Measurements from ENCODE around the gene MCAT. TPM values are rescaled to one million over a fixed set of nuclear protein-coding genes. Genes with fewer than 3 reads are reported as not detected.

Gene MCAT
- total and polyA plus RNA-seq, 2 donors (not counting 3 experiments of a cell fraction or from before 2014, with no cell fraction given), result 16.9 to 23.2 TPM

GRCh38 chr22:43118953-43119458 lies 24.2 kb downstream of the MCAT start:
- peaks cover 0 to 5% of the 10 kb centered on the region in 2 experiments for H3K27me3 ChIP-seq (ENCODE audit: control insufficient read depth in 2 of 2, insufficient read depth in 2 of 2, low read length in 2 of 2)
- intact Hi-C loops (cut with micrococcal nuclease), result no loop called here
- no peaks in the 10 kb centered on the region for H3K9me1 ChIP-seq (replicated peaks; ENCODE audit: control insufficient read depth, extremely low read depth, insufficient read depth, low read length)
- BruUV-seq (replicated peaks), result no TSS peak
- no peaks in the 10 kb centered on the region for H3K4me1 ChIP-seq (ENCODE audit: control insufficient read depth, extremely low read depth, insufficient read depth, low read length)
- H3K36me3 ChIP-seq (ENCODE audit: control insufficient read depth in 2 of 2, extremely low read depth in 1 of 2, insufficient read depth in 2 of 2, low read length in 2 of 2), result no peaks in the 10 kb centered on the region
- ChIA-PET POLR2A (no interaction called here), CTCF (interaction anchor here (1.3 kb wide), 1 partner anchor 19 kb away, joined by 3 read pairs; no protein-coding TSS in a partner anchor)
- no peak for DNase-seq (ENCODE audit: low read depth, low spot score)
- no peak for FAIRE-seq
- no peak for TF ChIP-seq MAX (IDR thresholded peaks at IDR 0.05; ENCODE audit: insufficient read depth, insufficient read length)
- no peak for TF ChIP-seq EZH2 (IDR thresholded peaks at IDR 0.05; ENCODE audit: borderline replicate concordance, low read depth, low read length, severe bottlenecking)
- no peak for TF ChIP-seq GATA2 (IDR thresholded peaks at IDR 0.05; ENCODE audit: insufficient read depth, insufficient read length, low read depth, low read length)
- no peak for TF ChIP-seq POLR2A (IDR thresholded peaks at IDR 0.05; ENCODE audit: low read depth, low read length)
- H3K9ac ChIP-seq (replicated peaks; ENCODE audit: extremely low read depth, insufficient read depth, low read length), result no peak overlapping the region
- H3K9me3 ChIP-seq (replicated peaks; ENCODE audit: control insufficient read depth, insufficient read depth, low read length), result no peaks in the 10 kb centered on the region
- H4K20me1 ChIP-seq (replicated peaks; ENCODE audit: control insufficient read depth, extremely low read depth, insufficient read depth, low read length), result no peaks in the 10 kb centered on the region
- dilution Hi-C loops (cut with MboI; ENCODE audit: extremely low pct_ligation_motif_present, low sequenced_read_pairs), result no loop called here
- H3K79me2 ChIP-seq (ENCODE audit: control insufficient read depth, insufficient read depth, low read length), result no peaks in the 10 kb centered on the region
- no peak overlapping the region for H3K4me3 ChIP-seq (replicated peaks in 1 of 3; ENCODE audit: insufficient read depth in 1 of 3, low read depth in 1 of 3, low read length in 3 of 3)
- H2AFZ ChIP-seq (ENCODE audit: low read depth, low read length), result no peak overlapping the region
- H3K27ac ChIP-seq (ENCODE audit: insufficient read depth, low read depth, low read length), result no peak overlapping the region
- no peak overlapping the region for H3K4me2 ChIP-seq (ENCODE audit: insufficient read depth, low read length)

GRCh38 chr22:43118024-43118849 lies 25.0 kb downstream of the MCAT start:
- no peaks in the 10 kb centered on the region for H3K79me2 ChIP-seq (ENCODE audit: control insufficient read depth, insufficient read depth, low read length)
- no peak overlapping the region for H3K9ac ChIP-seq (replicated peaks; ENCODE audit: extremely low read depth, insufficient read depth, low read length)
- no peaks in the 10 kb centered on the region for H3K4me1 ChIP-seq (ENCODE audit: control insufficient read depth, extremely low read depth, insufficient read depth, low read length)
- no peak for TF ChIP-seq POLR2A (IDR thresholded peaks at IDR 0.05; ENCODE audit: low read depth, low read length)
- no peak for TF ChIP-seq CTCF (IDR thresholded peaks at IDR 0.05; ENCODE audit: extremely low read depth in 1 of 2, insufficient read depth in 1 of 2, low read depth in 1 of 2, low read length in 2 of 2)
- no peak for TF ChIP-seq MYC (IDR thresholded peaks at IDR 0.05; ENCODE audit: low read depth, low read length)
- no peak for TF ChIP-seq JUN (IDR thresholded peaks at IDR 0.05; ENCODE audit: borderline replicate concordance, insufficient read depth, insufficient read length, low read depth)
- TF ChIP-seq EZH2 (IDR thresholded peaks at IDR 0.05; ENCODE audit: borderline replicate concordance, low read depth, low read length, severe bottlenecking), result no peak
- no peak for TF ChIP-seq FOS (IDR thresholded peaks at IDR 0.05; ENCODE audit: borderline replicate concordance, insufficient read depth, low read length)
- no peak for TF ChIP-seq MAX (IDR thresholded peaks at IDR 0.05; ENCODE audit: insufficient read depth, insufficient read length)
- TF ChIP-seq POLR2AphosphoS5 (IDR thresholded peaks at IDR 0.05; ENCODE audit: insufficient read depth, low read depth, low read length), result no peak
- TF ChIP-seq GATA2 (IDR thresholded peaks at IDR 0.05; ENCODE audit: insufficient read depth, insufficient read length, low read depth, low read length), result no peak
- H3K9me3 ChIP-seq (replicated peaks; ENCODE audit: control insufficient read depth, insufficient read depth, low read length), result no peaks in the 10 kb centered on the region
- no peak overlapping the region for H3K27ac ChIP-seq (ENCODE audit: insufficient read depth, low read depth, low read length)
- CTCF ChIA-PET, result interaction anchor here (1.3 kb wide), 1 partner anchor 20 kb away, joined by 3 read pairs; no protein-coding TSS in a partner anchor
- H4K20me1 ChIP-seq (replicated peaks; ENCODE audit: control insufficient read depth, extremely low read depth, insufficient read depth, low read length), result no peaks in the 10 kb centered on the region
- H3K9me1 ChIP-seq (replicated peaks; ENCODE audit: control insufficient read depth, extremely low read depth, insufficient read depth, low read length), result no peaks in the 10 kb centered on the region
- POLR2A ChIA-PET, result no interaction called here
- BruUV-seq (replicated peaks), result no TSS peak
- H3K27me3 ChIP-seq (ENCODE audit: control insufficient read depth in 2 of 2, insufficient read depth in 2 of 2, low read length in 2 of 2), result peaks cover 0 to 5% of the 10 kb centered on the region in 2 experiments
- no peaks in the 10 kb centered on the region for H3K36me3 ChIP-seq (ENCODE audit: control insufficient read depth in 2 of 2, extremely low read depth in 1 of 2, insufficient read depth in 2 of 2, low read length in 2 of 2)
- H2AFZ ChIP-seq (ENCODE audit: low read depth, low read length), result no peak overlapping the region
- intact Hi-C loops (cut with micrococcal nuclease) (no loop called here), dilution Hi-C loops (cut with MboI; ENCODE audit: extremely low pct_ligation_motif_present, low sequenced_read_pairs) (no loop called here)
- no peak overlapping the region for H3K4me2 ChIP-seq (ENCODE audit: insufficient read depth, low read length)
- no peak overlapping the region for H3K4me3 ChIP-seq (replicated peaks in 1 of 3; ENCODE audit: insufficient read depth in 1 of 3, low read depth in 1 of 3, low read length in 3 of 3)
- DNase-seq (ENCODE audit: low read depth, low spot score) (no peak), FAIRE-seq (no peak)

Data from endothelial cell of umbilical vein (primary cell).